SIG-M5 treated with dmso at 0.1 percent for 504 hours (cell line): ENCODE measurements around the gene HNRNPAB.
A peak's percentile ranks its signal among the peaks of the same experiment; 100 is the strongest.
"Not testable (repeated sequence)": the region's sequence is repeated elsewhere in the genome, so short reads cannot be mapped to it uniquely, and the experiment has no call there.

ENCODE experiments used
- DNase-seq: peaks from one replicate; lab custom pipeline; 2025; ENCODE audit not compliant: unreplicated experiment; lab: John Stamatoyannopoulos, UW

Gene HNRNPAB

DNA sequence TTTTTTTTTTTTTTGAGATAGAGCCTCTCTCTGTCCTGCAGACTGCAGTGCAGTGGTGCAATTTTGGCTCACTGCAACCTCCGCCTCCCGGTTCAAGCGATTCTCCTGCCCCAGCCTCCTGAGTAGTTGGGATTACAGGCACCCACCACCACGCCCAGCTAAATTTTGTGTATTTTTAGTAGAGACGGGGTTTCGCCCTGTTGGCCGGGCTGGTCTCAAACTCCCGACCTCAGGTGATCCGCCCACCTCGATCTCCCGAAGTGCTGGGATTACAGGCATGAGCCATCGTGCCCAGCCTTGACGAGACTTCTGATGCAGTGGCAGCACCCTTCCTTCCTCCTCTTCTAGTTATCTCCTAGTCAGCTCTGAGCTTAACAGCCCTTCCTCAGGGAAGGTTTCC, 24.8 kb downstream of the HNRNPAB start:
- DNase-seq: not testable (repeated sequence)

DNA sequence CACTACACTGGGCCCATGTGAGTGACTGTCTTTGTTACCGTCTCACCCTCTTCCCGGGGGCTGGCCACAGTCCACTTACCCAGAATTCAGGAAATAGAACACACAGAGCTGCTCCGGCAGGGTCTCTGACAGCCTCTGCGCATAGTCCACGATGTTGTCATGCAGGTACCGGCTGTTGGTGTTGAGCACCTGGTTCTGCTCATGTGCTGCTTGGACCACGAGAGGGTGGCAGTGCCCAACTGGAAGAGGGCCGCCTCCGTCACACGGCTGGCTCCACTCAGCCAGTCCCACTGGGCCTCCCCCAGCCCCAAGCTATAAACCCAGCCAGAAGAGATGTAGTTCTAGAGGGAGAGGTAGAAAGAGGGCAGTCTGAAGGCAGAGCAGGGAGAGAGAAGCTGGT, 25.5 kb downstream of the HNRNPAB start:
- no peak for DNase-seq

- no peak for DNase-seq
Measured at GRCh38 chr5:178230879-178231538, 26.7 kb downstream of the HNRNPAB start.

- no peak for DNase-seq
Measured at GRCh38 chr5:178231539-178232123, 27.3 kb downstream of the HNRNPAB start.

- DNase-seq: peak; percentile 58
Measured at GRCh38 chr5:178232124-178232919, 28.0 kb downstream of the HNRNPAB start, which contains the start of gene PHYKPL. TSS of gene PHYKPL (minus strand) at chr5:178232802. CDS start at chr5:178232550, 252 bp downstream.

DNA sequence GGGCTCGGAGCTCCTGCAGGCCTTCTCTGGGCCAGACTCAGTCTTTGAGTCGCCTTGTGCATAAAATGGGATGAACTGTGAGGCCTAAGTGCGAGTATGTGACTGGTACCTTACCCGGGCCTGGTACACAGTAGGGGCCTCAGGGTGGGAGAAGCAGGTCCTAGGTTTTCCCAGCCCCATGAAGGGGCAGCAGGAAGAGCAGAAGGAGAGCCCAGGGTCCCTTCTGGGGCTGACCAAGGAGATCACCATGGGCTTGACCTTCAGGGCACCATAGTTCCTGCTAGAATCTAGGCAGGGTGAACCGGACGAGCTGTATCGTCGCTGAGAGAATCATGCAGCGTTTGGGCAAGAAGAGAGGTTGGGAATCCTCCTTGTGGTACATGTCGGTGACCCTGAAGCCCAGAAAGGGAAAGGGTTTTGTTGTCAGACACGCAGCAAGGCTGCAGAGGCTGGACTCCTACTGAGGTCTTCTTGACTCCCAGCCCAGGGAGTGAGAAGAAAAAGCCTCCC, 28.6 kb downstream of the HNRNPAB start:
- no peak for DNase-seq

DNA sequence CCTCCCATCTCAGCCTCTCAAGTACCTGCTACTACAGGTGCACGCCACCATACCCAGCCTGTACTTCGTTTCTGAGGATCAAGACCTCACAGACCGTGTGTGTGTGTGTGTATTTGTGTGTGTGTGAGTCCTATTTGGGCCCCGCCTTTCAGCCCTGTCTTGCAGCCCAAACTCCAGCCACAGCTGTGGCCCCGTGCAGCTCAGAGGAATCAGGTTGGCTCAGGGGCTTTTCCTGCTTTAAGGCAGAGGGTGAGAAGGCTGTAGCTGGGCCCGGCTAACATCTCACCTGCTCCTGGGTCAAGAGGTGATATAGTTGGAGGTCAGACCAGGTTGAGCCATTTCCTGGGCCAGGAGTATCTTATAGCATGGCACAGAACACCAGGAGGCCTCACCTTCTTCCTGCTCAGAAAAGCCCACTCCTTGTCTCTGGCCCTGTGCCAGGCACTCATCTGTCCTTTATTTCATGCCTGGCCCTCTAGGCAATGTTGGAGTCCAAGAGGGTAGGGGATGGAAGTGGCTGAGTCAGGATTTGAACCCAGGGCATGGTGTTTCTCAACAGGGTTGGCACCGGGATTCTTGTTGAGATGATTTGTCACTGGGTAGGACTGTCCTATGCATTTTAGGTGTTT, 29.9 kb downstream of the HNRNPAB start:
- no peak for DNase-seq

GRCh38 chr5:178234750-178235587, 30.6 kb downstream of the HNRNPAB start:
- DNase-seq: peak; percentile 81

DNA sequence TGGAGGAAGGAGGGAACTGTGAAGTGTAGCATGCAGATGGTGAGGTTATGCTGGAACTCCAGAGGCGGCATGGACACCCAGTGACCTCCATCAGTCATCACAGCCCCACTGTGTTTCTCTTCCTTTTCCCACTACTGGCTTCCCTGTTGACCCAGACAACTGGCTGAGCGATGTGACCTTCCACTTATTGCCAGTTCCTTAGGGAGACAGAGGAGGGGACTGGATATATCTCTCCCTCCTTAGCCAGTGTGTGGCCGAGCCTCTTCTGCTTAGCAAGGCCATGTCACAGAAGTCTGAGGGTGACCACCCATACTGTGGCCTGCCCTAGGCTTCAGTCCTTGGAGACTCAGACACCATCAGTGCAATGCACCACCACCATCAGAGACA, 31.2 kb downstream of the HNRNPAB start:
- no peak for DNase-seq

DNA sequence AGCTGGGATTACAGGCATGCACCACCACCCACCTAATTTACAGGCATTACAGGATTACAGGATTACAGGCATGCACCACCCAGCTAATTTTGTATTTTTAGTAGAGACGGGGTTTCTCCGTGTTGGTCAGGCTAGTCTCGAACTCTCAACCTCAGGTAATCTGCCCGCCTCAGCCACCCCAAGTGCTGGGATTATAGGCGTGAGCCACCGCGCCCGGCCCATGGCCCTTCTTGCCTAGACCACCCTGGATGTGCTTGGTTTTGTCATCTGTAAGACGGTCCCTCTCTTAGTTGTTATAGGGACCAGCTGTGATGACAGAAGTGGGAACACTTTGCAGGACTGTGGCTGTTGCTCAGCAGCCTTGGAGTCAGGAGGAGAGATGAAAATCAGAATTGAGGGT, 31.8 kb downstream of the HNRNPAB start:
- no peak for DNase-seq

GRCh38 chr5:178236679-178237078, 32.3 kb downstream of the HNRNPAB start:
- DNase-seq: no peak

DNA sequence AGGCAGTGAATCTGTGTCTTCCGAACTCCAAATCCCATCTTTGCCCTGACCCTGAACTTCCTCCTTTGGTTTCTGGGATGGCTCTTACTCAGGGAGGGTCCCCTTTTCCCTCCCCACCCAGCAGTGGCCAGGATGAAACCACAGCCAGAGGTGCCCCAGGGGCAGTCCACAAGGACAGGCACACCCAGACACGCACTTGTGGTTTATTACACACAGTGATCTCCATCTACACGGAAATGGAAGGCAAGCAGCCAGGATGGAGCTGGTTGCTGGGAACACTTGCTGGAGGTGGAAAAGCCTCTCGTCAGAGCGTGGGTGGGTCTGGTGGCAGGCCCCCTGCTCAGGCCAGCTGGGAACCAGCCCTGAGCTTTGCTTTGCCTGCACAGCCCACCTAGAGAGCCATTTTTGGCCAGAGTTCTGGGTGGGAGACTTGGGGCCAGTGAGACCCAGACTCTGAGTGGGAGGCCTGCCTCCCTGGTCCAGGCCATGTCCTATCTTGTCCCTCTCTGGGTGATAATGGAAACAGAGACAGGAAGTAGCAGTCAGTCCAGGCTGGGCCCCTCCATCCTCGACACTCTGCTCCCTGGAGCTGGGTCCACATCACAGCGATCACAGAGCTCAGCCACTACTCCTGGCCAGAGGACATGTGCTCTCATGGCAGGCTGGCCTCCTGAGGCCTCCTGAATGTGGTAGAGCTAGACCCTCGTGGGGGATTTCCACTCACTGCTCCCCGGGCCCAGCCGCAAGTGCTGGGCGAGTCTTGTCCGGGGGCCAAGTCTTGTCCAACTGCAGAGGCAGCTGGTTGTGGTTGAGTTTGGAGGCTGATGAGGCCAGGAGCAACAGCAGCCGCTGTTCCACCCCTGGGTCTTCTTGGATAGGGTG, 33.3 kb downstream of the HNRNPAB start:
- DNase-seq: no peak

GRCh38 chr5:178238313-178238635, 33.9 kb downstream of the HNRNPAB start:
- no peak for DNase-seq

DNA sequence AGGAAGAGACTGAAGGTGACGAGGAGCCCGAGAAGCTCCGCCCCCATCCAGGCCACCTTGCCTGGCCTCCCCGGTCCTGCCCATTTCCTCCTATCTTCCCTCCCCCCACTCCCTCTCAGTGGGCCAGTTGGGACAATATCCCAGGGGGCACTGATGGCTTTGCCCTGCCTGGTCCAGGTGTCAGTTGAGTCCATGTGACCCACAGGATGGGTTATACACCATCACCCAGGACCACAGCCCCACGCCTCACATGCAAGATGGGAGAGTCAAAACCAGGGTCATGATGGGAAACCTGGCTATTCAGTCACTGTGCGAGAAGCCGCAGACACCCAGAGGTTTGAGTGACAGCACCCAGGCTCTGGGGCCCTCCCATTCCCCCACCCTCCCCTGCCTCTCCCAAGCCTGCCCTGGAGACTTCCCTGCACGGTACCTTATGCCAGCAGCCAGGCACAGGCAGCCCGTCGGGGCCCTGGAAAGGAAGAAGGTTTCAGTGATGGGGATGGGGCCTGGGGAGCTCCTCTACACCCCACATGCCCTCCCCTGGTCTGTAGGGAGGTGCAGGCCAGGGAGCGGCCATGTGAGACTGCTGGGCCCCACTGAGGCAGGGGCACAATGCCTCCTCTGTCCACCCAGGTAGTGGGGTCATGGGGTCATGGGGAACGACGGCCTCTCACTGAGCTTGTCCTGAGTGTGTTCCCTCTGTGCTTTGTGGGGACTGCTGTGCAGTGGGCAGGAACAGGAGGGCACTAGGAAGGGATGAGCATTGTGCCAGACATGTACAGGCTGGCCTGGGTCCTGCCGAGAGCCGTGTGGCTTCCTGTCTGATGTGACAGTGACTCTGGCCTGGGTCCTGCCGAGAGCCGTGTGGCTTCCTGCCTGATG, 34.6 kb downstream of the HNRNPAB start:
- no peak for DNase-seq

DNA sequence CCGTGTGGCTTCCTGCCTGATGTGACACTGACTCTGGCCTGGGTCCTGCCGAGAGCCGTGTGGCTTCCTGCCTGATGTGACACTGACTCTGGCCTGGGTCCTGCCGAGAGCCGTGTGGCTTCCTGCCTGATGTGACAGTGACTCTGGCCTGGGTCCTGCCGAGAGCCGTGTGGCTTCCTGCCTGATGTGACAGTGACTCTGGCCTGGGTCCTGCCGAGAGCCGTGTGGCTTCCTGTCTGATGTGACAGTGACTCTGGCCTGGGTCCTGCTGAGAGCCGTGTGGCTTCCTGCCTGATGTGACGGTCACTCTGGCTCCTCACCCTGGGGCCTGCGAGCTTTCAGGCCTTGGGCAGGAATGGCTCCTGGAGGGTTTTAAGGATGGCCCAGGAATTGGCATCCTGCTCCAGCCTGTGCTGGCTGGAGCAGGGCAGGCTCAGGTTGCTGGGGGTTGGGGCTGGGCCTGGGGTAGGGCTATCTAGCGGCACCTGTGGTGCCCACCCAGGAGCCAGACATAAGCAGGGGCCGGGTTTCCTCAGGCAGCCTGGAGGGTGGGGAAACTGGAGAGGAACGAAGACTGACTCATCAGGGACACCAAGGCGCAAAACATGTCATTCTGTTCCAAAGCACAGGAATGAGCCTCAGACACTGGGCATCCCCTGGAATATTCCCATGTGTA, 35.4 kb downstream of the HNRNPAB start:
- not testable (repeated sequence) for DNase-seq

GRCh38 chr5:178240341-178240741, 36.0 kb downstream of the HNRNPAB start:
- DNase-seq: no peak

- DNase-seq: no peak
Measured at GRCh38 chr5:178240766-178241165, 36.4 kb downstream of the HNRNPAB start.

- no peak for DNase-seq
Measured at GRCh38 chr5:178241231-178241663, 36.9 kb downstream of the HNRNPAB start.
